BE2C (cell line): ENCODE results near the gene LYZL1.

ENCODE experiments used
- DNase-seq: peaks from one replicate; pipeline ENCODE4 v3.0.0-alpha.2; 2020
- H3K27me3 ChIP-seq: fragments of 250-450 bp; sonication (Bioruptor Pico); 2 replicates; pipeline ENCODE4 v1.5.1; 2020; ENCODE audit warnings: mild to moderate bottlenecking
- H3K36me3 ChIP-seq: fragments of 250-450 bp; sonication (Bioruptor Pico); 2 replicates; pipeline ENCODE4 v1.5.1; 2020; ENCODE audit warnings: mild to moderate bottlenecking
- H3K4me1 ChIP-seq: fragments of 250-450 bp; sonication (Bioruptor Pico); 2 replicates; pipeline ENCODE4 v1.5.1; 2020
- H3K4me3 ChIP-seq: 2 replicates; pipeline ENCODE4 v1.5.1; 2011; ENCODE audit warnings: low read depth, low read length
- H3K9me3 ChIP-seq: fragments of 250-450 bp; sonication (Bioruptor Pico); 2 replicates; pipeline ENCODE4 v1.5.1; 2020
- TF ChIP-seq, protein P1 (sequence below): IDR thresholded peaks from 2 replicates; pipeline ENCODE4 v1.5.1; 2012; ENCODE audit warnings: mild to moderate bottlenecking, low read depth, low read length

The LYZL1 gene

DNA sequence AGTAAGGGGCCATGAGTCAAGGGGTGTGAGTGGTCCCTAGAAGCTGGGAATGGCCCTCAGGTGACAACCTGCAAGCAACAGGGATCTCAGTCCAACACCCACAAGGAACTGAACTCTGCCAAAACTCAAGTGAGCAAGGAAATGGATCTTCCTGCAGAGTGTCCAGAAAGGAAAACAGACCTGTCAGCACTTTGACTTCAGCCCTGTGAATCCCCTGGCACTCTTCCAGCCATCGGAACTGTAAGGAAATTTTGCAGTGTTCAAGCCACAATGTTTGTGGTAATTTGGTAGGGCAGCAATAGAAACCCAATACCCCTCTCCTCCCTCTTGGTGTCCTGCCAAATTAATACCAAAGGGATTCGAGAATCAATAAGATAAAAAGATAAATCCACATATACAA lies 6.9 kb downstream of the LYZL1 start:
- Histone ChIP-seq H3K9me3 (no peaks in the 10 kb centered on the region), H3K36me3 (no peaks in the 10 kb centered on the region), H3K4me3 (no peak overlapping the region), H3K4me1 (no peaks in the 10 kb centered on the region), H3K27me3 (no peaks in the 10 kb centered on the region)
- no peak for DNase-seq
- TF ChIP-seq, protein P1, sequence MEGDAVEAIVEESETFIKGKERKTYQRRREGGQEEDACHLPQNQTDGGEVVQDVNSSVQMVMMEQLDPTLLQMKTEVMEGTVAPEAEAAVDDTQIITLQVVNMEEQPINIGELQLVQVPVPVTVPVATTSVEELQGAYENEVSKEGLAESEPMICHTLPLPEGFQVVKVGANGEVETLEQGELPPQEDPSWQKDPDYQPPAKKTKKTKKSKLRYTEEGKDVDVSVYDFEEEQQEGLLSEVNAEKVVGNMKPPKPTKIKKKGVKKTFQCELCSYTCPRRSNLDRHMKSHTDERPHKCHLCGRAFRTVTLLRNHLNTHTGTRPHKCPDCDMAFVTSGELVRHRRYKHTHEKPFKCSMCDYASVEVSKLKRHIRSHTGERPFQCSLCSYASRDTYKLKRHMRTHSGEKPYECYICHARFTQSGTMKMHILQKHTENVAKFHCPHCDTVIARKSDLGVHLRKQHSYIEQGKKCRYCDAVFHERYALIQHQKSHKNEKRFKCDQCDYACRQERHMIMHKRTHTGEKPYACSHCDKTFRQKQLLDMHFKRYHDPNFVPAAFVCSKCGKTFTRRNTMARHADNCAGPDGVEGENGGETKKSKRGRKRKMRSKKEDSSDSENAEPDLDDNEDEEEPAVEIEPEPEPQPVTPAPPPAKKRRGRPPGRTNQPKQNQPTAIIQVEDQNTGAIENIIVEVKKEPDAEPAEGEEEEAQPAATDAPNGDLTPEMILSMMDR = no peak

DNA sequence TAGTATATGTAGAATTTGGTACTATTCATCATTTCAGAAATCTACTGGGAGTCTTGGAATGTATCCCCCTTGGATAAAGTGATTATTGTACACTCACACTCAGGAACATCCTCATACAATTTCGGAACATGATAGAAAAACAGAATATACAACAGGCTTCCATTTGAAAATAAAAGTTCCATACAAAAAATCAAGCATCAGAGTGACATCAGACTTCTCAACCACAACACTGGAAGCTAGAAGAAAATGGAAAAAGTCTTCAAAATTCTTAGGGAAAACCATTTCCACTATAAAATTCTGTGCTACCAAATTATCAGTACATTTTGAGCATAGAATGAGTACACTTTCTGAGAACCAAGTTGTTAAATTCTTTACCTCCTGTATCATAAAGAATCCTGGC lies 8.8 kb downstream of the LYZL1 start:
- Histone ChIP-seq H3K36me3 (no peaks in the 10 kb centered on the region), H3K4me1 (no peaks in the 10 kb centered on the region), H3K4me3 (no peak overlapping the region), H3K9me3 (no peaks in the 10 kb centered on the region), H3K27me3 (no peaks in the 10 kb centered on the region)
- TF ChIP-seq, protein P1 = no peak
- no peak for DNase-seq

DNA sequence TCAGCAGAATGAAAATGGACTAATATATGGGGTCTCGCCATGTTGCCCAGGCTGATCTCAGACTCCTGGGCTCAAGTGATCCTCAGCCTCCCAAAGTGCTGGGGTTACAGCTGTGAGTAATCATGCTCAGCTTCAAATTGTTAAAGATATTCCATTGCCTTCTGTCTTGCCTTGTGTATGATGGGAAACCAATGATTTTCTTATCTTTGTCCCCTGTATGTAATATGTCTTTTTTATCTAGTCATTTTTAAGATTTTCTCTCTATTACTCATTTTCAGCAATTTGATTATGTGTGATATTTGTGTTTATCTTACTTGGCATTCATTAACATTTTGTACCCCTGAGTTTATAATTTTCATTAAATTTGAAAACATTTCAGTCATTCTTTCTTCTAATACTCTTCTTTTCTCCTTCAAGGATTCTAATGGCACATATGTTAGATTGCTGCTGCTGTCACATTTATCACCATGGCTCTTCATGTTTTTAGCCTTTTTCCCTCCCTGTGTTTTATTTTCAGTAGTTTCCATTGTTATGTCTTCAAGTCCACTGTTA lies 12.6 kb downstream of the LYZL1 start:
- Histone ChIP-seq H3K36me3 (no peaks in the 10 kb centered on the region), H3K27me3 (no peaks in the 10 kb centered on the region), H3K4me1 (peaks cover 3% of the 10 kb centered on the region; the same call in 1 of the 2 replicates), H3K4me3 (no peak overlapping the region), H3K9me3 (no peaks in the 10 kb centered on the region)
- TF ChIP-seq, protein P1 = no peak
- no peak for DNase-seq

- TF ChIP-seq, protein P1 = no peak
- Histone ChIP-seq H3K9me3 (no peaks in the 10 kb centered on the region), H3K27me3 (no peaks in the 10 kb centered on the region), H3K4me1 (peaks cover 3% of the 10 kb centered on the region; the same call in 1 of the 2 replicates), H3K4me3 (no peak overlapping the region), H3K36me3 (no peaks in the 10 kb centered on the region)
- DNase-seq = no peak
These were observed 13.6 kb downstream of the LYZL1 start for GRCh38 chr10:29302499-29302898.

DNA sequence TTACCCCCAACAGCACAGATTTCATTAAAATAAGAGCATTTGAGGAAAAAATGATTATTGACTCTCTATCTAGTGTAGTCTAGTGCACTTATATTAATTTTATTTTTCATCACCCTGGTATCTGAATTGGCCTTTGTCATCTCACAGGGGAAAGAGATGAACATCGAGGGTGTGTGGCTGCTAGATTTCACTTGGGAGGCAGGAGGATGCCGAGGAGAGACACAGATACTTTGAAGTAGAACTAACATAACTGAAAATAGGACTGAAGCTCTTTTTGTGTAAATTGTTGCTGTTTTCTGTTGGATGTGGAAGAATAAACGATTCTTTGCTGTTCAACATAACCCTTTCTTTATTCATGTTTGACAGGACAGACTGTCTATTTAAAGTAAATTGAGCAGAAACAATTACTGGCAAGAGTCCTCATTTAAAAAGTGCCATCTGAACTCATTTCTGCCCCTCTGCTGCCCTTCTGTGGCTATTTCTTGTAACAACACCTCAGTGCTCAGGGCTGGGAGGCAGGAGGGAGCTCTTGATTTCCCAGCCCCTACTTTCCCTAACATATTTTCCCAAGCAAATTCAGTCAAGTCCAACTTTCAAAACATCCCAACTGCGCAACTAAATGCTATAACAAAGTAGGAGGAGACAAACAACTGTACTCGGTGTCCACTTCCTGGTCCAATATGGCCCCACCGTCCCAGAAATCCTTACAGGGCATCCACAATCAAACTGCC lies 15.6 kb downstream of the LYZL1 start:
- Histone ChIP-seq H3K9me3 (no peaks in the 10 kb centered on the region), H3K27me3 (no peaks in the 10 kb centered on the region), H3K36me3 (no peaks in the 10 kb centered on the region), H3K4me3 (no peak overlapping the region), H3K4me1 (peaks cover 3% of the 10 kb centered on the region; the same call in 1 of the 2 replicates)
- TF ChIP-seq, protein P1 = peak; percentile 80
- DNase-seq = peak; percentile 59

GRCh38 chr10:29304995-29305335 lies 16.1 kb downstream of the LYZL1 start:
- Histone ChIP-seq H3K4me1 (peaks cover 3% of the 10 kb centered on the region; the same call in 1 of the 2 replicates), H3K27me3 (no peaks in the 10 kb centered on the region), H3K4me3 (no peak overlapping the region), H3K9me3 (no peaks in the 10 kb centered on the region), H3K36me3 (no peaks in the 10 kb centered on the region)
- TF ChIP-seq, protein P1 = no peak
- DNase-seq = no peak
